Natural killer cell treated with Interleukin-12 subunit alpha and Interleukin-12 subunit beta and Interleukin-15 and Interleukin-18, amount 100 ng/mL, for 72 hours (primary cell): ENCODE data around the gene TGOLN2. TPM values are rescaled to one million over a fixed set of nuclear protein-coding genes. Genes with fewer than 3 reads are reported as not detected.
A peak's percentile ranks its signal among the peaks of the same experiment; 100 is the strongest.
"Not testable (repeated sequence)": the region's sequence is repeated elsewhere in the genome, so short reads cannot be mapped to it uniquely, and the experiment has no call there.

Source experiments
- ATAC-seq, 2 donors: fragments of 150-1000 bp; cut with Tn5 transposase in 1 of 2; sonication (Bioruptor Pico), chemical (Tn5 transposase) in 1 of 2; 2 replicates each; pipeline ENCODE4 v1.10.0; 2021
- DNase-seq: peaks from one replicate; pipeline ENCODE4 v3.0.0; 2022; ENCODE audit warnings: low spot score
- H3K27ac Mint-ChIP-seq, 2 donors: 1 replicate in 1 of 2; 2 replicates in 1 of 2; pipeline ENCODE4 v1.8.0; 2022; ENCODE audit warnings: mixed read lengths in 2 of 2, mild to moderate bottlenecking in 1 of 2, moderate library complexity in 1 of 2
- H3K27me3 Mint-ChIP-seq, 2 donors: 1 replicate in 1 of 2; 2 replicates in 1 of 2; pipeline ENCODE4 v1.8.0; 2022; ENCODE audit warnings: mixed read lengths in 2 of 2
- H3K36me3 Mint-ChIP-seq: one replicate; pipeline ENCODE4 v1.8.0; 2022; ENCODE audit warnings: mixed read lengths
- H3K4me1 Mint-ChIP-seq, 2 donors: 1 replicate in 1 of 2; 2 replicates in 1 of 2; pipeline ENCODE4 v1.8.0; 2022; ENCODE audit warnings: low read depth in 2 of 2, mixed read lengths in 2 of 2, mild to moderate bottlenecking in 1 of 2
- H3K4me3 Mint-ChIP-seq: one replicate; pipeline ENCODE4 v1.8.0; 2022; ENCODE audit warnings: mixed read lengths
- H3K9me3 Mint-ChIP-seq: 2 replicates; pipeline ENCODE4 v1.8.0; 2022; ENCODE audit warnings: mixed read lengths
- total RNA-seq, 2 donors: library from RNA; stranded (reverse); gene quantifications; one replicate each; pipeline ENCODE4 v1.2.3, GENCODE V29; 2022

TGOLN2 gene
- 100 to 1,000 TPM; 133 to 174 TPM for total RNA-seq

DNA sequence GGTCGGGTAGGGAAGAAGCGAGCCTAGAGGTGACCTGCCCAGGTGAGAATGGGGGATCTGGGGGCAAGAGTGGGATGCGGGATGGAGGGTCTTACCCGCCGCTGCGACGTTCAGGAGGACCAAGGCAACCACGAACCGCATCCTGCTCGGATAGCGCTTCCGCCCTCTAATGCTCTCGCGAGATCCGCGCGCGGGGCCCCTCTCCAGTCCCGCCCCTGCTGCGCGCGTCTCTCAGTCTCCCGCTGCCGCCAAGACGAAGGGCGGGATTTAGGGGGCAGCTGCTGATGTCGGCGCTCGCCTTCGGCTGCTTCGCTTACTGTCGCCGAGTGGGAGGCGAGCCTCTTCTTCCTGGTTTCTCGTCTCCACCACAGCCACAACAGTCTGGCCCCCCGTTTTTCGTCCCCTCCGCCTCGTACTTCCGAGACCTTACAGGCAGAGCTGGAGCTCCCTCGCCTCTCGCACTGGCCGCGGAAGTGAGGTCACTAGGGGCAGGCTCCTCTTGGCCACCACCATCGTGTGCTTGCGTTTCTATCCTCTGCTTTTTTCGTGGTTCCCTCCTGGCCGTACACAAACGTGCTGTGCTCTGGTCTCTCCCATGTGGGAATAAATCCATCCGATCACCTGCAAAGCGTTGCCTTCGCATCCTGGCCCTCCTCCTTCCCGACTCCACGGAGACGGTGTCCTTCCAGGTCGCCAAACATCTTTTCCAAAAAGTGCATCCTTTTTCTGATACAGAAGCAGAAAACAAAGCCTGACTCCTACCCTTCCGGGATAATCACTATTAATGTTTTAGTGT is at the start of gene TGOLN2:
Gene TGOLN2 (minus strand): TSS at position 168 of the 796 bp plus-strand sequence. CDS start 27 bp downstream, at position 141.
- H3K4me3 Mint-ChIP-seq: peak within 1 kb of the TSS; percentile 98

DNA sequence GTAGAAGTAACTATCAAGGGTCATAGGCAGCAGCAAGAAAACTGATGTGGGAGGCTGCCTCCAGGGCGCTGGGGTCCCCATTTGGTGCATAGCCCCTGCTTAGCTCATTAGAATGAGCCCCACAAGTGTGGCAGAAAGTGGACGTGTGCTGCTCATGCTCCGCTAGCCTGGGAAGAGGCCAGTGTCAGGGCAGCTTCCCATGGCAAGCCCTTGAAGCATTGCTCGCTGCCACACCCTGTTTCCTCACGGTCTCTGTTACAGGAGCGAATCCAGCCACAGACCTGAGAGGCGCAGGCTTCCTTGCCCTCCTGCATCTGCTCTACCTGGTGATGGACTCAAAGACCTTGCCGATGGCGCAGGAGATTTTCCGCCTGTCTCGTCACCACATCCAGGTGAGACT is 49.3 kb upstream of the TGOLN2 start:
- Mint-ChIP-seq H3K27me3 (no peaks in the 10 kb centered on the region), H3K9me3 (no peaks in the 10 kb centered on the region), H3K4me3 (no peak overlapping the region), H3K27ac (no peak overlapping the region), H3K36me3 (peaks cover 39% of the 10 kb centered on the region), H3K4me1 (no peaks in the 10 kb centered on the region)
- DNase-seq: no peak
- no peak for ATAC-seq

More for the DNA sequence above, at the start of gene TGOLN2:
- Mint-ChIP-seq H3K27me3 (no peaks in the 10 kb centered on the region), H3K4me1 (peaks cover 28 to 49% of the 10 kb centered on the region in 2 donors), H3K27ac (peak within 1 kb of the TSS; percentile 98 to 99), H3K36me3 (peaks cover 38% of the 10 kb centered on the region), H3K9me3 (no peaks in the 10 kb centered on the region)
- DNase-seq (peak; percentile 97), ATAC-seq (peak; percentile 94 to 98)

DNA sequence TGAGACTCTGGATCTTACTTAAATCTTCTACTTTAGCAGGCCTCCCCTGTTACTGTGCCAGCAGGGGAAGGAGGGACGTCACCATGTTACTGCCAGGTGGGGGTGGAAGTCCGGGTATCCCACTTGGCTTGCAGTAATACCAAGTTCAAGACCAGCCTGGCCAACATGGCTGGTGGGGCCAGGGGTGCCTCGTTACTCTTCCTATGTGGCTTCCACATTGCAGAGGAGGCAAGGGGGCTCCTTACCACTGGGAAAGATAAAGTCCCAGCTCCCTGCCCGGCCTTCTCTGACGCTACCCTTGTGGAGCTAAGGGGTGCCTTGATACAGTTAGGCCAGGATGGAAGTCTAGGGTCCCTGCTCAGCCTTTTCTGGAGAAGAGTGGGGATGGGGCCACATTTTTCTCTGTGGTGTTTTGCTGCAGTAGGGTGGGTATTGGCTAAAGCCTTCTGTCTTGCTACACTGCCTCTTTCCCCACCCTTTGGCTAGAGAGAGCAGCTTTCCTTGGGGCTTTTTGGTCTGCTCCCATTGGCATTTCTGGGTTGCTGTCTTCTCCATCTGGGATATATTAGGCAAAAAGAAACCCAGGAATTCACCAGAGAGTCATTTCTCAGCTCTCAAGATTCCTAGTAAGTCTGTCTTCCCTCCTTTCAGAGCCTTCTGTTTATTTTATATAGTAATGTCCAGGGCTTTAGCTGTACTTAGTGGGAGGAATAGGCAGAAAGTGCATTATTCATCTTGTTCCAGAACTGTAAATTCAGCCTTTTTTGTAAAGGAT is 48.7 kb upstream of the TGOLN2 start:
- DNase-seq: no peak
- ATAC-seq: no peak
- peaks cover 39% of the 10 kb centered on the region for H3K36me3 Mint-ChIP-seq
- H3K27me3 Mint-ChIP-seq: no peaks in the 10 kb centered on the region
- no peak overlapping the region for H3K27ac Mint-ChIP-seq
- H3K4me1 Mint-ChIP-seq: no peaks in the 10 kb centered on the region
- no peaks in the 10 kb centered on the region for H3K9me3 Mint-ChIP-seq
- no peak overlapping the region for H3K4me3 Mint-ChIP-seq

DNA sequence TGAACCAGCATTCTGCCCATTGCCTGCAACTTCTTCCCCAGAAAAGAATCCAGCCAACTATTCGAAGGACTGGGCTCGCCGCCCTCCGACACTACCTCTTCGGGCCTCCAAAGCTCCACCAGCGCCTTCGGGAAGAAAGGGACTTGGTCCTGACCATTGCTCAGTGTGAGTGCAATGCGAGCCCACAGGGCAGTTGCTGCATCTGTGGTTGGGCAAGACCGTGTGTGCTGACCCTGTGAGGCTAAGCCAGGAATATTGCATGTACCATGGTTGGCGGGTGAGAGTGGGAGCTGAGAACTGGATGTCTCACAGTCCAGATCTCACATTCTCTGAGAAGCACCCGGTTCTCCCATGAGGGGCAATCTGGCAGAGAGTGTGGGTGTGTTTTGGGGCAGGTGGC is 43.3 kb upstream of the TGOLN2 start:
- Mint-ChIP-seq H3K27me3 (no peaks in the 10 kb centered on the region), H3K9me3 (no peaks in the 10 kb centered on the region), H3K36me3 (peaks cover 11% of the 10 kb centered on the region), H3K4me3 (no peak overlapping the region), H3K4me1 (no peaks in the 10 kb centered on the region), H3K27ac (no peak overlapping the region)
- no peak for ATAC-seq
- no peak for DNase-seq

DNA sequence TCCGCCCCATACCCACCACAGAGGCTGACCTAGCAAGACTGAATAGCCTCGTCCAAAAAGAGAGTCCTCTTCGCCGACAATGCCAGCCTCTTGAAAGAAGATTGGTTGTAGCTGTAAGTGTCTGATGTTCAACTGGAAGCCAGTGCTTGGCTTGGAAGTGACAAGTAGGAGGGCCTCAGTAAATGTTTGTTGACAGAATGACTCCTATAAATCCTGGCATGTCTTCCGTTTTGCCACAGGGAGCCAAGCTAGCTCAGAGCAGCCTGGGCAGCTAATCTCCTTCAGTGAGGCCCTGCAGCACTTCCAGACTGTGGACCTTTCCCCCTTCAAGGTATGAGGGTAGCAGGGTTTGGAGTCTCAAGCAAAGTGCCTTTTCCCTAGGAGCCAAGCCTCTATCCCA is 41.7 kb upstream of the TGOLN2 start:
- no peak for DNase-seq
- Mint-ChIP-seq H3K27me3 (no peaks in the 10 kb centered on the region), H3K4me3 (no peak overlapping the region), H3K36me3 (peaks cover 5% of the 10 kb centered on the region), H3K27ac (no peak overlapping the region), H3K9me3 (no peaks in the 10 kb centered on the region), H3K4me1 (no peaks in the 10 kb centered on the region)
- ATAC-seq: no peak

DNA sequence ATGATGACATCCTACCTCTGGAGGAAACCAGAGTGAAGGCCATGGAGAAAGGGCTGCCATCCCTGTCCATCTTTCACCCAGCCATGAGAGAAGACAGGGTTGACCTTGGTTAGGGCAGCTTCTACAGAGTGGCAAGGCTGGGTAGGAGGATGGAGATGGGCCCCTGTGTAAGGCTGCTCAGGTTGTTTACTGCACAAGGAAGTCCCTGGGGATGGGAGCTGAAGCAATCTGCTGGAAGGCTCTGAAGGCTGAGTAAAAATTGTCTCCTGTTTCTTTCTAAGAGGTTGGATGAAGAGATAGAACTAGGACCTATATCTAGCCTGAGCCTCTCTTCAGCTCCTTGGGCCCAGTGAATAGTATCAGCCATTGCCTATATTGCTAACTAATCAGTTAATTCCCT is 41.1 kb upstream of the TGOLN2 start:
- ATAC-seq (no peak), DNase-seq (no peak)
- H3K27ac Mint-ChIP-seq: no peak overlapping the region
- no peaks in the 10 kb centered on the region for H3K27me3 Mint-ChIP-seq
- no peaks in the 10 kb centered on the region for H3K4me1 Mint-ChIP-seq
- peaks cover 3% of the 10 kb centered on the region for H3K36me3 Mint-ChIP-seq
- H3K4me3 Mint-ChIP-seq: no peak overlapping the region
- no peaks in the 10 kb centered on the region for H3K9me3 Mint-ChIP-seq

DNA sequence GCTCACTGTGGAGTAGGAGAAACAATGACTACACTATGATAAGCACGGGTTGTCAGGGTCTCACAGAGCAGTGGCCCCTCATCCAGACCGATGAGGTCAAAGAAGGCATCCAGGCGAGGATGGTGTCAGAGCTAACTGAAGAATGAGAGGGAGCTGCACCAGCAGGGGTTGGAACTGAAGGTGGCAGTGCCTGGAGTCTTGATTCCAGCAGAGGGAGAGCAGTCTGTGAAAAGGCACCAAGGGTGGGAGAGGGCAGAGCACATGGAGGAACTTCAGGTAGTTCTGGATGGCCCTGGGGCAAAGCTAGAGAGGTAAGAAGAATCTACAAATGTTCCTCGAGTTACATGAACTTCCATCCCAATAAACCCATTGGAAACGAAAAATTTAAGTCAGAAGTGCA is 39.4 kb upstream of the TGOLN2 start:
- H3K4me1 Mint-ChIP-seq: no peaks in the 10 kb centered on the region
- peaks cover 5% of the 10 kb centered on the region for H3K36me3 Mint-ChIP-seq
- H3K27me3 Mint-ChIP-seq: no peaks in the 10 kb centered on the region
- DNase-seq (no peak), ATAC-seq (no peak)
- no peak overlapping the region for H3K27ac Mint-ChIP-seq
- no peak overlapping the region for H3K4me3 Mint-ChIP-seq
- no peaks in the 10 kb centered on the region for H3K9me3 Mint-ChIP-seq

DNA sequence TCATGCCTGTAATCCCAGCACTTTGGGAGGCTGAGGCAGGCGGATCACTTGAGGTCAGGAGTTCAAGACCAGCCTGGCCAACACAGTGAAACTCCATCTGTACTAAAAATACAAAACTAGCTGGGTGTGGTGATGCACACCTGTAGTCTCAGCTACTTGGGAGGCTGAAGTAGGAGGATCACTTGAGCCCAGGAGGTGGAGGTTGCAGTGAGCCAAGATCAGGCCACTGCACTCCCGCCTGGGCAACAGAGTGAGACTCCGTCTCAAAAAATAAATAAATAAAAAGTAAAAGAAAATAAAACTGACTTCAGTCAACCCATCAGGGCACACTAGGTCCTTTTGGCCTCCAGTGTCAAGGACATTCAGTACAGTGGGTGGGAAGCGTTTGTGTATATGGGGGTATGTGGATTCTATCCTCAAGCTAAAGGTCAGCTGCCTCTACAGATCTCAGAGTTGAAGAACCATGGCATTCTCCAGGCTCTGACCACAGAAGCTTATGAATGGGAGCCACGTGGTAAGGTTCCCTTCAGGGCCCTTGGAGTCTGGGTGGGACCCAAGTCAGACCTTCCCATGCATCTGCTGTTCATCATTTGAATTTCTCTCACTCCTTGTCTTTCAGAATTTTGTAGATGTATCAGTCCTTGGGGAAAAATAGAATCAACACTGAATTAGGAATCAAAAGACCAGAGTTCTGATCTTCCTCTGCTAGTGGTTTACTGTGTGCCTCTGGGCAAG is 35.0 kb upstream of the TGOLN2 start:
- ATAC-seq, H3K36me3 Mint-ChIP-seq, H3K4me1 Mint-ChIP-seq, DNase-seq, H3K27ac Mint-ChIP-seq, H3K27me3 Mint-ChIP-seq, H3K9me3 Mint-ChIP-seq, H3K4me3 Mint-ChIP-seq: not testable (repeated sequence)

GRCh38 chr2:85357736-85358135 is 29.9 kb upstream of the TGOLN2 start:
- Mint-ChIP-seq H3K4me3 (no peak overlapping the region), H3K9me3 (no peaks in the 10 kb centered on the region), H3K27me3 (no peaks in the 10 kb centered on the region), H3K36me3 (peaks cover 10% of the 10 kb centered on the region), H3K4me1 (peaks cover 28 to 31% of the 10 kb centered on the region in 2 donors), H3K27ac (no peak overlapping the region)
- DNase-seq (no peak), ATAC-seq (no peak)

GRCh38 chr2:85356186-85356585 is 28.4 kb upstream of the TGOLN2 start:
- no peak for DNase-seq
- Mint-ChIP-seq H3K4me3 (no peak overlapping the region), H3K4me1 (peaks cover 28 to 32% of the 10 kb centered on the region in 2 donors), H3K9me3 (no peaks in the 10 kb centered on the region), H3K27me3 (no peaks in the 10 kb centered on the region), H3K27ac (no peak overlapping the region), H3K36me3 (peaks cover 10% of the 10 kb centered on the region)
- ATAC-seq: no peak

- Mint-ChIP-seq H3K36me3 (peaks cover 10% of the 10 kb centered on the region), H3K4me1 (peaks cover 28 to 32% of the 10 kb centered on the region in 2 donors)
- no peak for DNase-seq
These were observed 27.7 kb upstream of the TGOLN2 start for GRCh38 chr2:85355521-85355920.

DNA sequence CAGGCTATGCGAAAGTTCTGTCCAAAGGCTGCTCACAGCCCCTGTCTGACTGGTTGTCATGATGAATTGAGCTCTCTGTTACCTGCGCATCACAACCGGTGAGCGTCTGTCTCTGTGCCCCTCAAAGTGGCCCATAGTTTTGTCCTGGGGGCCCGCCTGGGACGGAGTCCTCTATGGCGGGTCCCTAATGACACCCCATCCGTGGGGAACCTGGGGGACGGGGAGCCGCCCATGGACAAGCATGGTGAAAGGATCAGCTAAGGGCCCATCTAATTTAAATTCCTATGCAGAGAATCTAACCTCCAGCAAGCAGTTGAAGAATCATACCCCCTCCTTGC is 27.3 kb upstream of the TGOLN2 start:
- Mint-ChIP-seq H3K9me3 (no peaks in the 10 kb centered on the region), H3K36me3 (peaks cover 10% of the 10 kb centered on the region), H3K4me1 (peaks cover 28 to 32% of the 10 kb centered on the region in 2 donors), H3K27ac (peak overlapping the region; percentile 91 to 97), H3K27me3 (no peaks in the 10 kb centered on the region), H3K4me3 (peak overlapping the region; percentile 99)
- ATAC-seq: no peak
- DNase-seq: no peak

More at GRCh38 chr2:85355521-85355920, 27.7 kb upstream of the TGOLN2 start:
- Mint-ChIP-seq H3K4me3 (peak overlapping the region; percentile 99), H3K27ac (peak overlapping the region; percentile 91 to 97), H3K27me3 (no peaks in the 10 kb centered on the region), H3K9me3 (no peaks in the 10 kb centered on the region)
- no peak for ATAC-seq

DNA sequence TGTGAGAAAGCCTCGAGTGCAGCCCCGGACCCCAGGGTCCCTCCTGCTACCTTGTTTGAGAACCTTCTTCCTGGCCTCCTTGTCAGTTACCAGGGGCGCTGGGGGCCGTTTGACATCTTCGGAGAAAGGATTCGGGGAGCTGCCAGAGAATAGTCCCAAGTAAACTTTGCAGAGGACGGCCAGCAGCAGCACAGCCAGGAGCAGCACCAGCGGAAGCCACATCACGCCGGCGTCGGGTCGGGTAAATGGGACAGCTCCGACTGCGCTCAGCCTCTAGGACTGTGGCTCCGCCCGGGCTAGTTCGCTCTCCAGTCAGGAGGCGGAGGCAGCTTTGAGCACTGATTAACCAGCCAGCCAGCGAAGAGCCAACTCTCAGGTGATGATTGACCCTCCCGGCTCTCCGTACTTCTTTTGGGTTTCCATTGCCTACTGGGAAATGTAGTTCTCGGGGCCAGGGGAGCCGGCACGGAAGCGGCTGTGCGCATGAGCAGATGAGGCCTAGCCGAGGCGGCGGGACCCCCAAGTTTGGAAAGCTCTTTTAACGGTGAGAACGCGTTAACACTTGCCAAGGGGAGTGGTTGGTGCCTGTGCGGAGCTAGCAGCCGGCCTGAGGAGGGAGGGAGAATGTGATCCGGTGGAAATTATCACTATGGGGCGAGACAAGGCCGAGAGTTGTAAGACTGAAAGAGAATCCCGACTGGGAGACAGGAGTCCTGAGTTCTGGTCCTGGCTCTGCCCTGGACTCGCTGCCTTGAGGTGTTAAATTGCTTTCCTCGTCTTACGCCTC is 26.7 kb upstream of the TGOLN2 start, which contains the start of the genes ELMOD3 and RETSAT:
Gene ELMOD3 (plus strand): TSS at position 484 of the 787 bp plus-strand sequence. CDS start 2,430 bp downstream, outside the sequence.
Gene RETSAT (minus strand): TSS at position 243 of the 787 bp plus-strand sequence. CDS start 21 bp downstream, at position 222.
- ATAC-seq: peak; percentile 99 to 100
- peak; percentile 97 for DNase-seq
- Mint-ChIP-seq H3K4me3 (peak within 1 kb of the TSS; percentile 99), H3K27me3 (no peaks in the 10 kb centered on the region), H3K4me1 (peaks cover 25 to 32% of the 10 kb centered on the region in 2 donors), H3K36me3 (peaks cover 10% of the 10 kb centered on the region), H3K9me3 (no peaks in the 10 kb centered on the region), H3K27ac (peak within 1 kb of the TSS; percentile 91 to 97)
